Measurements from ENCODE around the gene CD300LG.
"Not testable (repeated sequence)": the region's sequence is repeated elsewhere in the genome, so short reads cannot be mapped to it uniquely, and the experiment has no call there.

CD300LG gene

DNA sequence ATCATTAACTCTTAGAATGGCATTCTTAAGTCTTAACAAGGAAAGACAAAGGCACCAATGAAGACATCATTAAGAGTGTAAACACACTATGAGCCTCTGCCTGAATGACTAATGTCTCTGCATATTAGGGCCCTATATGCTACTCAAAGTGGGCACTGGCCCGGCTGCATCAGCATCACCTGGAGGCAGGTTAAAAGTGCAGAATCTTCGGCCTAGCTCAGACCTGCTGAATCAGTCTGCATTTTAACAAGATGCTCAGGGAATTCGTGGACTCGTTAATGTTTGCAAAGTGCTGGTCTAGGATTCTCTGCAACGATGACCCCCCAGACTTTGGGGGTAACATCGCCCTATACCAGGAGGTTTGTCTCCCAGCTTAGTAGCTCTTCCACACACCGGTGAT is 20.8 kb upstream of the CD300LG start:
- DNase-seq: no peak

DNA sequence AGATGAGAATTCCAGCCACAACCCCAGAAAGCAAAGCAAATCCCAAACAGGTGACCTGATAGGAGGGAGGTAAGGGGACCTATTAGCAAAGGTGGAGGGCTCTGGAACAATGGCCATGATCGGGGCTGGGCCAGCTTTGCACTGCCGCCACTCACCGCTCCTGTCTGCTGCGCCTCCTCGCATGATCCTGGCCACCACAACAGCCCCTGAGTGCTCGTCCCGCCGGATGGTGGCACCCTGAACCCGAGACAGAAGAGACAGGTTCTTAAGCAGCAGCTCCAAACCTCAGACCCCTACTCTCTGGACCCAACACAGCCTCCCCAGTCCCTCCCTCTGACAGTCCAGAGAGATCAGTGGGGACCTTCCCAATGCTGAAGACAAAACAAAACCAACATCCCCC is 19.4 kb upstream of the CD300LG start:
- no peak for DNase-seq

GRCh38 chr17:43829738-43830137 is 17.2 kb upstream of the CD300LG start:
- no peak for DNase-seq

DNA sequence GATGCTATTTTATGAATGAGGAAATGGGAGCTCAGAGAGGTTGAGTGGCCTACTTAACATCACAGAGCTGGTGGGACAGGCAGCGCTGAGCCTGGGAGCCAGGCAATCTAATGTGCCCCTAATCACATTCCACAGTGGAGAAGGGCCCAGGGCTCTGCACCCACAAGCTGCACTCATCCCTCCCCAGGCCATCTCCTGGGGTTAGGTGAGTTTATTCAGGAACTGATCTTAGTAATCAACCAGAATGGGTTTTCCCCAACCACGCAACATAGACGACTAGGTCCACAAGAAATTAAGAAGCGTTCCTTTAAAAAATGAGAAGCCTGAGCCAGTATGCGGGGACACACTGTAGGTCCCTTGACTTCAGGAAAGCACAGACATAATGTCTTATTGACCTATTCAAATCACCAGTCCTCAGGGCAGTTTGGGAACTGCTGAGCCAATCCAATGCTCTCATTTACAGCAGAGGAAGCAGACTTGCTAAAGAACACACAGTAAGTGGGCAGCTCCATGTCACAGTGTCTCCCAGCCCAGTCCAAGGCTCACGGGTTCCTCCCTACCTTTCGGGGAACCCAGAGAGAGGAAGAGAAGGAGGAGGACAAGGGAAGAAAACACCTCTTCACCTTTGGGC is 16.4 kb upstream of the CD300LG start:
- no peak for DNase-seq

GRCh38 chr17:43831633-43832032 is 15.3 kb upstream of the CD300LG start:
- DNase-seq: no peak

DNA sequence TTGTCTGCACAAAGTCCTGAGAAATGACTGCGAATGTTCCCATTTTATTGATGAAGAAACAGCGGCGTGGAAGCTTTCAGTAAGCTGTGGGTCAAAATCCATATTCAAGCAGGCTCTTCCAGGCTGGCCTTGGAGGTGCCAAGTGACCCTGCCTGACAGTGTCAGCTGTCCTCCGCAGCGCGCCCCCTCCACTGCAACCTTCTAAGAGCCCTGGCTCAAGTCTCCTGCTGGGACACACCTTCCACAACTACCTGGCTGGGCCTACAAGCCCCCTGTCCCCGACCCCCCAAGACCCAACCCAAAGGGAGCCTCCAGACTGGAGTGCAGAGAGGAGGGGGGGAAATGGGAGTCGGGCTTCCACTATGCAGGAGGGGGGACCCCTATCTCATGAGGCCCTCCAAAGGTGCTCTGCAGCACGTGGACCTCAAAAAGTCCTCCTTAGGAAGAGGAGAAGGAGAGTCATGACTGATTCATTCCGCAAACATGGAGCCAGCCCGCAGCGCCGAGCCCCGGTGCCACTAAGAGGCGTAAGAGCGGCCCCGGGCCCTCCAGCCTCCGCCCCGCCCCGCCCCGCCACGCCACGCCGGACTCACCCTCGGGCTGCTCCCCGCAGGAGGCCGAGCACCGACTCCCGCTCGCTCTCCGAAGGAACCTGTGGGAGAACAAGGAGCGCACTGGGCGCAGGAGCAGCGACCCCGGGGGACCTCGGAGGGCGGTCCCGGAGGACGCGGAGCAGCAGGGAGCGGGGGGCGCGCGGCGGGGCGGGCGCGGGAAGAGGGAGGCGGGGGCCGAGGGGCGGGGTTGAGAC is 14.6 kb upstream of the CD300LG start:
- DNase-seq: no peak

DNA sequence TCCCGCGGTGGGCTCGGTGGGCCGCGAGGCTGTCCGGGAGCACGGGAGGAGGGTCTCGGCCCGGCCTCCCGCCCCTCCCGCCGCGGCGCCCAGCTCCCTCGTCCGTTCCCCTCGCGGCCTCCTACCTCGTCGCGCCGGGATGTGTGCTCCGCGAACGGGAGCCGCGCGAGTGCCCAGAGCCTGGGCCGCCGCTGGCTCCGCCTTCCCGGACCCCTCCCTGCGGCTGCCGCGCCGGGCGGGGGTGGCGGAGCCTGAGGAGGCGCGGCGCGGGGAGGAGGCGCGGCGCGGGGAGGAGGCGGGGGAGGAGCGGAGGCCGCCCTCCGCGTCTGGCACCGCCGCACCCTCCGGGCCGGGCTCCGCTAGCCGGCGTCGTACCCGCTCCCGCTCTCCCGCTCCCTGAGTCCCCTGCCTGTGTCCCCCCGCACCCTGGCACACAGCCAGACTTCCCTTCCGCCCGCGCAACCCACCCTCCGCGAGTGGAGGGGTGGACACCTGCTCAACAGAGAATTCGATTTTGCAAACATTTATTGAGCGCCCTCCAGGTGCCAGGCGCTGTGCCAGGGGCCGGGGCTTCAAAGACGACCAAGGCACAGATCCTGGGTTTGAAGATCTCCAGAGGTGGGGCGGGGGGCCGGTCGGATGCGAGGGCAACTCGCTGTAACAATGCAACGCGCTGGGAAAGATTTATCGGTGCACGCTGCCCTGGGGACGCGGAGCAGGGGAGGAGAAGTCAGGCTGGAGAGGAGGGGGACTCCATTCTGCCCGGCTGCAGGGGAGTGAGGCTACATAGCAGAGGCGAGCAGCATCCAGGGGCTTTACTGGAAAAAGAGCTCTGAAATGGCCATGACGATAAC is 13.8 kb upstream of the CD300LG start, which contains the start of gene MPP3:
Gene MPP3, minus strand, starts transcription at position 171 of the 854 bp plus-strand sequence. CDS start 1,240 bp downstream, outside the sequence.
- peak; percentile 26 for DNase-seq

DNA sequence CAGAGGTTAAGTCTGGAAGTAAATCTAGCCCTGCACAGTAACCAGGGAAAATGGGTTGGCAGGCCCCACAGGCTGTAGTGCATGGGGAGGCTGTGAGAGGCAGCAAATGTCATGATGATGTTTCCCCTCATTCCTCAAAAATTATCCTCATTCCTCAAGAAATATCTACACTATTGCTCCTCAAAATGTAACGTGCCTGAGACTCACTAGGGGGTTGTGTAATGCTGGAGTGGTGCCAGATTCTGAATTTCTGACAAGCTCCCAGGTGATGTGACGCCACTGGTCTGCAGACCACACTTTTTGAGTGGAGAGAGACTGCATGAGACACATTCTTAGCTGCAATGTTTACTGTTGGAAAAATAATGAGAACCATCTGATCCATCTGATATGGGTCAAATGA is 12.9 kb upstream of the CD300LG start:
- no peak for DNase-seq

DNA sequence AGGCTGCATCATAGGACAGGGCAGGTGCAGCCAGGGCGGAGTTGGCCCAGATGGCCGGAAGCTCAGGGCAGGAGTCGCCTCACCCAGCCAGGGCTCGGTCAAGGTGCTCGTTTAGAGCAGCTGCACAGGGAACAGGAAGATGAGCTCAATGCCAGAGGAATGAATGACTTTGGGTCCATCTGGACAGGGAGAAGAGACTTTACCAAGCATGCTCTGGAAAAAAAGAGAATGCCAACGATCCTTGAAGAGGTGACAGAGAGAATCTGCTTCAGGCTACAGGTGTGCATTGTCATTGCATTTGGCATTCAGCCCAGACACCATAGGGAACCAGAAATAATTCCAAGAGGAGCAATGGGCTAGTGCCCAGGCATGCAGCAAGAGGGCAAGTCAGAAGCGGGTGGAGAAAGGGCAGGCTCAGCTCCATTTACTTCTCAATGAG is 7.3 kb upstream of the CD300LG start:
- no peak for DNase-seq

- DNase-seq: no peak
These were observed 6.2 kb upstream of the CD300LG start for GRCh38 chr17:43840814-43841213.

DNA sequence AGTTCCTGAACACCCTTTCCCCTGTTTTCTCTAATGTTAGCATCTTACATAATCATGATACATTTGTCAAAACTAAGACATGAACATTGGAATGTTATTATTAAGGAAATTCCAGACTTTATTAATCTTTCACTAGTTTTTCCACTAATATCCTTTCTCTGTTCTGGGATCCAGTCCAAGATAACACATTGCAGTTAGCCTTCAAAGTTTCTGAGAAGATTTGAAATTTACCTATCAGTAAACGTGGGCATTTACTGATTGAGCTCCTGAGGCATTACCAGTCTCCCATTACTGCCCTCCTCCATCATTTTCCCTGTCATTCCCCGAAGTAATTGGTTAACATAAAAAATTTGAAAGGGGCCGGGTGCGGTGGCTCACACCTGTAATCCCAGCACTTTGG is 5.7 kb upstream of the CD300LG start:
- DNase-seq: no peak

GRCh38 chr17:43842091-43842974 is 4.6 kb upstream of the CD300LG start:
- DNase-seq: not testable (repeated sequence)

- no peak for DNase-seq
These were observed 4.0 kb upstream of the CD300LG start for GRCh38 chr17:43842975-43843325.

DNA sequence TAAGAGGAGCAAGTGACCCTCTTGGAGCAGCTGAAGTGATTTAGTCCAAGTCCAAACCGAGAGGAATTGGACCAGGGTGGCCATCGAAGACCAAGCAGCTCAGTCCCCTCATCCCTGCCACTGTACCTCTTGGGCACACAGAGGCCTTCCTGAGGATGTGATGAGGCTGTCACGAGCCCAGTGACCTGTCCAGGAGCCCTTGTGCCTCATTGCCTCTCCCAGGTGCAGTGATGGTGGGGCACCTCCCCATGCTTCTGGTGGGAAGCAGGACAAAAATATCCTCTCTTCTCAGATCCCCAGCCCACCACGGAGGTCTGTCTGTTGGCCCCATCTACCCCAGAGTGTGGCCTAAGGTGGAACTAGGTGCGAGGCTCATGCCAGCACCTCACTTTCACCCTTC is 2.7 kb upstream of the CD300LG start:
- DNase-seq: no peak

DNA sequence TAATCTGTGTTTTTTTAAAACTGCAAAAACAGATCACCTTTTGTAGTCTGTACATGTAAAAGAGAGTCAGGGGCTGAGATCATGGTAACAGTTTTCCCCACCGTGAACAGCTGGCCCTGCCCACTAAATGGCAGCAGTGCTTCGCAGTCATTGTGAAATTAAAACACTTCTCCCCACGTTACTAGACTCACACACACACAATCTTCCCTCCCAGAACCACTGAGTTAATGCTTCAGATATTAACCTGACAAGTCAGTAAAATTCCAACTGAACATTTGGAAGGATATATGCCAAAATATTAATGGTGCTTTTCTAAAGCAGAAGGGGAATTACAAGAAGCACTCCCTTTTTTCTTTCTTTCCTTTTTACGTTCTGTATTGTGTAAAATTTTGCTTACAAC is 1.2 kb upstream of the CD300LG start:
- no peak for DNase-seq

- peak; percentile 18 for DNase-seq
These were observed 709 bp upstream of the CD300LG start for GRCh38 chr17:43846221-43846712.

DNA sequence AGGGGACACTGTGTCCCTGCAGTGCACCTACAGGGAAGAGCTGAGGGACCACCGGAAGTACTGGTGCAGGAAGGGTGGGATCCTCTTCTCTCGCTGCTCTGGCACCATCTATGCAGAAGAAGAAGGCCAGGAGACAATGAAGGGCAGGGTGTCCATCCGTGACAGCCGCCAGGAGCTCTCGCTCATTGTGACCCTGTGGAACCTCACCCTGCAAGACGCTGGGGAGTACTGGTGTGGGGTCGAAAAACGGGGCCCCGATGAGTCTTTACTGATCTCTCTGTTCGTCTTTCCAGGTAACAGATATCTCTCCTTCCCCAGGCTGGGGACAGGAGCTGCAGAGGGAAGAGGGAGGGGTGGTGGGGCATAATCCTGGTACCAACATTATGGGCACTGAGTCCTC is 1.6 kb downstream of the CD300LG start:
- DNase-seq: no peak

GRCh38 chr17:43849116-43849515 is 2.1 kb downstream of the CD300LG start:
- DNase-seq: no peak

DNA sequence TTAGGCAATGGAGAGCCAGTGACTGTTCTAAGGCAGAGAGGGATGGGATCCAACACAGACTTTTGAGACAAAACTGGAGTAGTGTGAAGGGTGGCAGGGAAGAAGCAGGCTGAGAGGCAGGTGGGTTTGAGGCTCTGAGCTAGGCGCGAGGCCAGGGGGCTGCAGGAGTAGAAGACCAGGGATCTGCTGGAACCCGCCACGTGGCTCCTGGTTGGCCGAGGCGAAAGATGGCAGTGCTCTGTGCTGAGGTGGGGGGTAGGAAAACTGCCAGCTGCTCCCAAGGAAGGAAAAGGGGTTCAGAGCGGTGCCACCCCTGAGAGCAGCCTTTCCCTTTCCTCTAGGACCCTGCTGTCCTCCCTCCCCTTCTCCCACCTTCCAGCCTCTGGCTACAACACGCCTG is 5.6 kb downstream of the CD300LG start:
- DNase-seq: no peak

DNA sequence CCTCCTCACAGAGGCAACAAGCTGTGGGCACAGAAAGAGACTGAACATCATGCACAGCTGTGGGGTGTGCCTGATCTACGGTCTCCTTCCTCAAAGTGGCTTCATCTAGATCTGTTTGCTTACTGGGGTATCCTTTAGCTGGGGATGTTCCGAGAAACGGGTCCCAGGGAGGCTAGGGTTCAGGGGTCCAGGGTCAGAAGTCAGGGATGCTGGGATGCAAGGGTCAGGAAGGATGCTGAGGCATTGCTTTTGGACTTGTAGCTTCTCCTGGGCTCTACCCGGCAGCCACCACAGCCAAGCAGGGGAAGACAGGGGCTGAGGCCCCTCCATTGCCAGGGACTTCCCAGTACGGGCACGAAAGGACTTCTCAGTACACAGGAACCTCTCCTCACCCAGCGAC is 6.6 kb downstream of the CD300LG start:
- DNase-seq: no peak

- DNase-seq: no peak
These were observed 7.5 kb downstream of the CD300LG start for GRCh38 chr17:43854498-43854897.

GRCh38 chr17:43855061-43855460 is 8.1 kb downstream of the CD300LG start:
- no peak for DNase-seq

Measured in NCI-H446 treated with DMSO at 0.1 percent for 48 hours (cell line).